ENCODE results near the gene CLCN2.

- TF ChIP-seq ZNF274 (IDR thresholded peaks at IDR 0.05; ENCODE audit: low read depth, low read length), result no peak
- no peak for TF ChIP-seq YY1 (IDR thresholded peaks at IDR 0.05; ENCODE audit: insufficient read depth, insufficient read length)
- no peak for TF ChIP-seq SUZ12 (IDR thresholded peaks at IDR 0.05; ENCODE audit: extremely low read depth, insufficient read depth, insufficient read length)
These were observed 48.6 kb upstream of the CLCN2 start for GRCh38 chr3:184409946-184410500.

Measured in NT2/D1 (cell line).